HEK293 (cell line): ENCODE measurements around the gene PEX5L.

Source experiments
- CTCF ChIA-PET: fragments of 350-600 bp; formaldehyde crosslinking; extraction: SDS; loops from one replicate; lab custom pipeline; 2021; ENCODE audit warnings: antibody characterized with exemption; lab: Yijun Ruan, JAX
- POLR2A ChIA-PET: fragments of 300-600 bp; formaldehyde crosslinking; extraction: SDS; loops from one replicate; lab custom pipeline; 2020; ENCODE audit warnings: antibody characterized with exemption, inconsistent platforms; lab: Yijun Ruan, JAX
- H3K27ac ChIP-seq: fragments of 200-500 bp; sonication (Bioruptor generic); 2 replicates; pipeline ENCODE4 v1.5.1; 2014; ENCODE audit warnings: low read depth, low read length, control low read depth, inconsistent platforms; ENCODE audit errors: extremely low read depth
- H3K36me3 ChIP-seq, 2 experiments: fragments of 200-500 bp in 1 of 2; sonication (Bioruptor generic) in 1 of 2; 1 replicate in 1 of 2; 2 replicates in 1 of 2; pipeline ENCODE4 v1.5.1; 2014 to 2017; ENCODE audit warnings: inconsistent platforms in 2 of 2, low read length in 2 of 2; ENCODE audit not compliant: control insufficient read depth in 2 of 2, insufficient read depth in 1 of 2
- H3K4me1 ChIP-seq: fragments of 200-500 bp; sonication (Bioruptor generic); 2 replicates; pipeline ENCODE4 v1.5.1; 2014; ENCODE audit warnings: mild to moderate bottlenecking, low read length, inconsistent platforms; ENCODE audit not compliant: control insufficient read depth, insufficient read depth
- H3K4me3 ChIP-seq: 2 replicates; pipeline ENCODE4 v1.5.1; 2011; ENCODE audit warnings: low read depth, mild to moderate bottlenecking, control low read depth, low read length, moderate library complexity
- H3K9me3 ChIP-seq: fragments of 200-500 bp; sonication (Bioruptor generic); 2 replicates; pipeline ENCODE4 v1.5.1; 2014; ENCODE audit warnings: low read depth, low read length, inconsistent platforms; ENCODE audit not compliant: control insufficient read depth, insufficient read depth
- BCL11B ChIP-seq: fragments of 450-650 bp; formaldehyde crosslinking; IDR thresholded peaks from 2 replicates; pipeline ENCODE4 v1.5.1; 2016; ENCODE audit warnings: low read depth, missing biosample characterization, missing genetic modification characterization
- SP3 ChIP-seq: fragments of 450-650 bp; formaldehyde crosslinking; IDR thresholded peaks from 2 replicates; pipeline ENCODE4 v1.5.1; 2016; ENCODE audit warnings: missing biosample characterization, missing genetic modification characterization
- ZBTB7A ChIP-seq: fragments of 450-650 bp; formaldehyde crosslinking; IDR thresholded peaks from 2 replicates; pipeline ENCODE4 v1.5.1; 2016; ENCODE audit warnings: low read depth, missing biosample characterization, missing genetic modification characterization
- ZNF148 ChIP-seq: fragments of 450-650 bp; formaldehyde crosslinking; IDR thresholded peaks from 2 replicates; pipeline ENCODE4 v1.5.0; 2017; ENCODE audit warnings: missing biosample characterization, missing genetic modification characterization, borderline replicate concordance
- ZNF169 ChIP-seq: fragments of 450-650 bp; formaldehyde crosslinking; IDR thresholded peaks from 2 replicates; pipeline ENCODE4 v1.5.1; 2016; ENCODE audit warnings: missing biosample characterization, missing genetic modification characterization
- ZNF19 ChIP-seq: fragments of 450-650 bp; formaldehyde crosslinking; IDR thresholded peaks from 2 replicates; pipeline ENCODE4; 2016; ENCODE audit warnings: missing biosample characterization, missing genetic modification characterization, low read depth
- ZNF221 ChIP-seq: fragments of 450-650 bp; formaldehyde crosslinking; IDR thresholded peaks from 2 replicates; pipeline ENCODE4 v1.5.1; 2017; ENCODE audit warnings: missing biosample characterization, missing genetic modification characterization, borderline replicate concordance
- ZNF248 ChIP-seq: fragments of 450-650 bp; formaldehyde crosslinking; IDR thresholded peaks from 2 replicates; pipeline ENCODE4 v1.5.1; 2017; ENCODE audit warnings: missing biosample characterization, missing genetic modification characterization
- ZNF341 ChIP-seq: fragments of 450-650 bp; formaldehyde crosslinking; IDR thresholded peaks from 2 replicates; pipeline ENCODE4; 2016; ENCODE audit warnings: low read depth, missing biosample characterization, missing genetic modification characterization
- ZNF416 ChIP-seq: fragments of 450-650 bp; formaldehyde crosslinking; IDR thresholded peaks from 2 replicates; pipeline ENCODE4 v1.5.1; 2016; ENCODE audit warnings: missing biosample characterization, missing genetic modification characterization
- ZNF433 ChIP-seq: fragments of 450-650 bp; formaldehyde crosslinking; IDR thresholded peaks from 2 replicates; pipeline ENCODE4 v1.5.1; 2016; ENCODE audit warnings: missing biosample characterization, missing genetic modification characterization, low read depth
- ZNF529 ChIP-seq: fragments of 450-650 bp; formaldehyde crosslinking; IDR thresholded peaks from 2 replicates; pipeline ENCODE4 v1.5.1; 2017; ENCODE audit warnings: missing genetic modification characterization, missing biosample characterization; ENCODE audit not compliant: insufficient replicate concordance
- ZNF549 ChIP-seq: fragments of 450-650 bp; IDR thresholded peaks from 2 replicates; pipeline ENCODE4 v1.5.1; 2018; ENCODE audit warnings: missing biosample characterization, missing genetic modification characterization, mild to moderate bottlenecking, inconsistent platforms, moderate library complexity
- ZNF561 ChIP-seq: fragments of 450-650 bp; IDR thresholded peaks from 2 replicates; pipeline ENCODE4 v1.5.1; 2018; ENCODE audit warnings: missing biosample characterization, missing genetic modification characterization, borderline replicate concordance
- ZNF626 ChIP-seq: fragments of 450-650 bp; sonication (Bioruptor Pico); formaldehyde crosslinking; IDR thresholded peaks from 2 replicates; pipeline ENCODE4 v1.5.1; 2018; ENCODE audit warnings: missing biosample characterization, missing genetic modification characterization, inconsistent platforms
- ZNF654 ChIP-seq: fragments of 450-650 bp; formaldehyde crosslinking; IDR thresholded peaks from 2 replicates; pipeline ENCODE4 v1.5.1; 2016; ENCODE audit warnings: low read depth, missing biosample characterization, missing genetic modification characterization
- ZNF677 ChIP-seq: fragments of 450-650 bp; IDR thresholded peaks from 2 replicates; pipeline ENCODE4 v1.5.0; 2018; ENCODE audit warnings: missing biosample characterization, mild to moderate bottlenecking, missing genetic modification characterization, moderate library complexity
- ZNF76 ChIP-seq: fragments of 450-650 bp; formaldehyde crosslinking; IDR thresholded peaks from 2 replicates; pipeline ENCODE4; 2016; ENCODE audit warnings: low read depth, missing biosample characterization, missing genetic modification characterization, borderline replicate concordance
- ZNF791 ChIP-seq: fragments of 450-650 bp; formaldehyde crosslinking; IDR thresholded peaks from 2 replicates; pipeline ENCODE4 v1.5.1; 2016; ENCODE audit warnings: missing biosample characterization, missing genetic modification characterization
- ZNF830 ChIP-seq: fragments of 450-650 bp; IDR thresholded peaks from 2 replicates; pipeline ENCODE4 v1.5.0; 2018; ENCODE audit warnings: missing biosample characterization, missing genetic modification characterization, low read depth, mild to moderate bottlenecking, moderate library complexity
- TF ChIP-seq, protein P1 (sequence below): fragments of 450-650 bp; formaldehyde crosslinking; IDR thresholded peaks from 2 replicates; pipeline ENCODE4 v1.5.1; 2016; ENCODE audit warnings: missing biosample characterization, missing genetic modification characterization, borderline replicate concordance
- TF ChIP-seq, protein P2 (sequence below): fragments of 450-650 bp; formaldehyde crosslinking; IDR thresholded peaks from 2 replicates; pipeline ENCODE4 v1.5.1; 2017; ENCODE audit warnings: missing biosample characterization, missing genetic modification characterization

Gene PEX5L

GRCh38 chr3:179760944-179761343 is 275.8 kb downstream of the PEX5L start (continued):
- TF ChIP-seq, protein P1, sequence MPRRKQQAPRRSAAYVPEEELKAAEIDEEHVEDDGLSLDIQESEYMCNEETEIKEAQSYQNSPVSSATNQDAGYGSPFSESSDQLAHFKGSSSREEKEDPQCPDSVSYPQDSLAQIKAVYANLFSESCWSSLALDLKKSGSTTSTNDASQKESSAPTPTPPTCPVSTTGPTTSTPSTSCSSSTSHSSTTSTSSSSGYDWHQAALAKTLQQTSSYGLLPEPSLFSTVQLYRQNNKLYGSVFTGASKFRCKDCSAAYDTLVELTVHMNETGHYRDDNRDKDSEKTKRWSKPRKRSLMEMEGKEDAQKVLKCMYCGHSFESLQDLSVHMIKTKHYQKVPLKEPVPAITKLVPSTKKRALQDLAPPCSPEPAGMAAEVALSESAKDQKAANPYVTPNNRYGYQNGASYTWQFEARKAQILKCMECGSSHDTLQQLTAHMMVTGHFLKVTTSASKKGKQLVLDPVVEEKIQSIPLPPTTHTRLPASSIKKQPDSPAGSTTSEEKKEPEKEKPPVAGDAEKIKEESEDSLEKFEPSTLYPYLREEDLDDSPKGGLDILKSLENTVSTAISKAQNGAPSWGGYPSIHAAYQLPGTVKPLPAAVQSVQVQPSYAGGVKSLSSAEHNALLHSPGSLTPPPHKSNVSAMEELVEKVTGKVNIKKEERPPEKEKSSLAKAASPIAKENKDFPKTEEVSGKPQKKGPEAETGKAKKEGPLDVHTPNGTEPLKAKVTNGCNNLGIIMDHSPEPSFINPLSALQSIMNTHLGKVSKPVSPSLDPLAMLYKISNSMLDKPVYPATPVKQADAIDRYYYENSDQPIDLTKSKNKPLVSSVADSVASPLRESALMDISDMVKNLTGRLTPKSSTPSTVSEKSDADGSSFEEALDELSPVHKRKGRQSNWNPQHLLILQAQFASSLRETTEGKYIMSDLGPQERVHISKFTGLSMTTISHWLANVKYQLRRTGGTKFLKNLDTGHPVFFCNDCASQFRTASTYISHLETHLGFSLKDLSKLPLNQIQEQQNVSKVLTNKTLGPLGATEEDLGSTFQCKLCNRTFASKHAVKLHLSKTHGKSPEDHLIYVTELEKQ (tag by site-specific recombination), result no peak
- TF ChIP-seq ZNF248 (tag by site-specific recombination) (no peak), ZNF148 (no peak), ZNF830 (tag by site-specific recombination) (no peak), SP3 (tag by site-specific recombination) (no peak), ZNF169 (no peak), BCL11B (tag by site-specific recombination) (no peak), ZNF626 (tag by site-specific recombination) (no peak), ZNF221 (tag by site-specific recombination) (no peak), ZNF416 (tag by site-specific recombination) (no peak), ZNF549 (tag by site-specific recombination) (no peak), ZNF19 (tag by site-specific recombination) (no peak), ZNF529 (no peak)

DNA sequence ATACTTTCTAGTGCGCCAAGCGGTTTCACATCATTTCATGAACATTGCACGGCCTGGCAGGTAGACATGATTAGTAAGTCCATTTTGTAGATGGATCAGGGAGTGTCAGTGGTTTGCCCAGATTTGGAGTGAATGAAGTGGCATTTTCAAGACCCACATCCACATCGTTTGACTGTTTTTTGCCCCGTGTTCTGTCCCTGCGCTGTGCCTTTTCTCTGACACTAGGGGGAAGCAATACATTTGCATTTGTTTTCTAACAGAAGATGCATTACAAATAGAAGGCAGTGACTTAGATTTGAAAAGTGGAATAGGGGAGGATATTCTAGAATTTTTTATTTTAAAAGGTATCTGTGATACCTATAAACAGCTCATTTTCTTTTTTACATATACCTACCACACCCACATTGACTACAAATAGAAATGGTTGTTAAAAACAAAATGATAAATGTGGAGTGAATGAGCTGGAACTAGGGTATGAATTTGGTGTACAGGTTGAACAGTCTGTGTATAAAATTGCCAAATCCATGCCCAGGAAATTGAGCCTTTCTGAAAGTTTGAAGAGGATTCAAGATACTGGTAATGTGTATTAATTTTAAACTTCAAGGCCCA is 285.9 kb downstream of the PEX5L start:
- peaks cover 0 to 17% of the 10 kb centered on the region in 2 experiments; a peak in 2 of 3 replicates for H3K36me3 ChIP-seq
- POLR2A ChIA-PET, result no interaction called here
- CTCF ChIA-PET, result interaction anchor here (0.9 to 1.6 kb wide), 5 partner anchors 13 to 95 kb away, joined by 3 to 5 read pairs (median 4); no protein-coding TSS in a partner anchor

More for the DNA sequence above, 285.9 kb downstream of the PEX5L start:
- Histone ChIP-seq H3K9me3 (no peaks in the 10 kb centered on the region), H3K4me3 (no peak overlapping the region), H3K27ac (no peak overlapping the region), H3K4me1 (no peaks in the 10 kb centered on the region)
- TF ChIP-seq, protein P2, sequence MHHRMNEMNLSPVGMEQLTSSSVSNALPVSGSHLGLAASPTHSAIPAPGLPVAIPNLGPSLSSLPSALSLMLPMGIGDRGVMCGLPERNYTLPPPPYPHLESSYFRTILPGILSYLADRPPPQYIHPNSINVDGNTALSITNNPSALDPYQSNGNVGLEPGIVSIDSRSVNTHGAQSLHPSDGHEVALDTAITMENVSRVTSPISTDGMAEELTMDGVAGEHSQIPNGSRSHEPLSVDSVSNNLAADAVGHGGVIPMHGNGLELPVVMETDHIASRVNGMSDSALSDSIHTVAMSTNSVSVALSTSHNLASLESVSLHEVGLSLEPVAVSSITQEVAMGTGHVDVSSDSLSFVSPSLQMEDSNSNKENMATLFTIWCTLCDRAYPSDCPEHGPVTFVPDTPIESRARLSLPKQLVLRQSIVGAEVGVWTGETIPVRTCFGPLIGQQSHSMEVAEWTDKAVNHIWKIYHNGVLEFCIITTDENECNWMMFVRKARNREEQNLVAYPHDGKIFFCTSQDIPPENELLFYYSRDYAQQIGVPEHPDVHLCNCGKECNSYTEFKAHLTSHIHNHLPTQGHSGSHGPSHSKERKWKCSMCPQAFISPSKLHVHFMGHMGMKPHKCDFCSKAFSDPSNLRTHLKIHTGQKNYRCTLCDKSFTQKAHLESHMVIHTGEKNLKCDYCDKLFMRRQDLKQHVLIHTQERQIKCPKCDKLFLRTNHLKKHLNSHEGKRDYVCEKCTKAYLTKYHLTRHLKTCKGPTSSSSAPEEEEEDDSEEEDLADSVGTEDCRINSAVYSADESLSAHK (tag by site-specific recombination), result peak; percentile 90
- TF ChIP-seq ZNF76 (tag by site-specific recombination), result no peak
- no peak for TF ChIP-seq ZNF561 (tag by site-specific recombination)
- TF ChIP-seq ZNF341 (tag by site-specific recombination), result no peak
- no peak for TF ChIP-seq ZNF791 (tag by site-specific recombination)
- TF ChIP-seq ZNF677 (tag by site-specific recombination), result no peak
- no peak for TF ChIP-seq ZNF433 (tag by site-specific recombination)
- TF ChIP-seq ZBTB7A (tag by site-specific recombination), result no peak
- TF ChIP-seq ZNF654 (tag by site-specific recombination), result peak; percentile 44
